H4 (cell line): Measurements from ENCODE around the gene PDHB. TPM values are rescaled to one million over a fixed set of nuclear protein-coding genes. Genes with fewer than 3 reads are reported as not detected.
"Not testable (repeated sequence)": the region's sequence is repeated elsewhere in the genome, so short reads cannot be mapped to it uniquely, and the experiment has no call there.

ENCODE experiments used
- DNase-seq: peaks from one replicate; pipeline ENCODE4 v3.0.0-alpha.2; 2015; ENCODE audit warnings: low spot score
- total RNA-seq: library from RNA; depleted of rRNA; stranded (reverse); fragments of >200 nt; shearing (Covaris generic); gene quantifications from 2 replicates; pipeline ENCODE4 v1.2.3, GENCODE V29; 2014

PDHB gene
- total RNA-seq, 1 experiment from 2014 or later: 172 TPM

- not testable (repeated sequence) for DNase-seq
Observed at GRCh38 chr3:58437276-58437675, 3.6 kb upstream of the PDHB start.

- DNase-seq: peak; percentile 9
Observed at GRCh38 chr3:58434990-58435389, 1.4 kb upstream of the PDHB start.

GRCh38 chr3:58434511-58434910 lies 879 bp upstream of the PDHB start:
- no peak for DNase-seq

- DNase-seq: no peak
Observed at GRCh38 chr3:58434168-58434504, 504 bp upstream of the PDHB start.

- no peak for DNase-seq
Observed at GRCh38 chr3:58432905-58433304, 727 bp downstream of the PDHB start.

GRCh38 chr3:58429657-58430056 lies 4.0 kb downstream of the PDHB start:
- DNase-seq: no peak

GRCh38 chr3:58427661-58428361 lies 5.8 kb downstream of the PDHB start:
- DNase-seq: no peak

- DNase-seq: no peak
Observed at GRCh38 chr3:58425782-58426181, 7.8 kb downstream of the PDHB start.

GRCh38 chr3:58424613-58425012 lies 9.0 kb downstream of the PDHB start:
- no peak for DNase-seq

GRCh38 chr3:58422756-58423325 lies 10.8 kb downstream of the PDHB start:
- no peak for DNase-seq

GRCh38 chr3:58421004-58421403 lies 12.6 kb downstream of the PDHB start:
- no peak for DNase-seq

GRCh38 chr3:58419780-58420507 lies 13.7 kb downstream of the PDHB start:
- no peak for DNase-seq

GRCh38 chr3:58418227-58418626 lies 15.4 kb downstream of the PDHB start:
- DNase-seq: no peak

- no peak for DNase-seq
Observed at GRCh38 chr3:58417075-58417474, 16.6 kb downstream of the PDHB start.

- DNase-seq: no peak
Observed at GRCh38 chr3:58416191-58416590, 17.4 kb downstream of the PDHB start.

GRCh38 chr3:58414538-58415197 lies 19.0 kb downstream of the PDHB start:
- DNase-seq: peak; percentile 38

GRCh38 chr3:58411851-58412830 lies 21.5 kb downstream of the PDHB start:
- DNase-seq: no peak

GRCh38 chr3:58411036-58411435 lies 22.6 kb downstream of the PDHB start:
- DNase-seq: no peak

- no peak for DNase-seq
Observed at GRCh38 chr3:58409663-58410062, 24.0 kb downstream of the PDHB start.

- no peak for DNase-seq
Observed at GRCh38 chr3:58408906-58409305, 24.7 kb downstream of the PDHB start.

GRCh38 chr3:58404396-58404795 lies 29.2 kb downstream of the PDHB start:
- DNase-seq: no peak
